GM19328 (cell line): Measurements from ENCODE around the gene EML1.

Experiments
- ATAC-seq: cut with Tn5 transposase; IDR thresholded peaks from one replicate; pipeline ENCODE4 v1.9.1; 2021; ENCODE audit warnings: mild to moderate bottlenecking, moderate library complexity; ENCODE audit not compliant: unreplicated experiment

EML1 gene

DNA sequence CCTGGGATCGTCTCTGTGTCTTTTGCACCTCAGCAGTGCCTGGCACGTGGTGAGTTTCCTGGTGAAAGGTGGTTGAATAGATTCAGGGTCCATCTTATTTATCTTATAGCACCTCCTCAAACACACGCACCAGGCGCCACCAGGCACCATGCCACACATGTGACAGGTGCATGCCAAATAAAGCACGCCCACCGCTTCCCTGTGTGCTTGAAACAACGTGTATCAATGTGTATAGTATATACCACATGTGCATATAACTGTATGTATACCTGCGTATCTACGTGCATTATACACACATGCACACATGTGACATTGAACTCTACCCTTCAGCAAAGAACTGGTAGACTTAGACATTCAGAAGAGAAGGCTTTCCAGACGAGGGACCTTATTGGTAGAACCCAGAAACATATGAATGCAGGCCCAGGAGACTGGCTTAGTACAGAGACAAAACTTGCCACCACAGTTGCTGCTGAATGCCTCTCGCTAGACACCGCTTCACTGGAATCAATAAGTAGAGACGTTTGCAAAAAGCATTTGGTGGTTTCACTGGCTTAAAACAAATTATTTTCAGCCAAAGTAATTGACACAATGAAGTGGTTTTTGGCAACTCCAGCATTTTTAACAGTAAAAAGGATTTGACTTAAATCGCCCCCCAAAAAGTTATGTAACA lies 10.0 kb downstream of the EML1 start:
- no peak for ATAC-seq

DNA sequence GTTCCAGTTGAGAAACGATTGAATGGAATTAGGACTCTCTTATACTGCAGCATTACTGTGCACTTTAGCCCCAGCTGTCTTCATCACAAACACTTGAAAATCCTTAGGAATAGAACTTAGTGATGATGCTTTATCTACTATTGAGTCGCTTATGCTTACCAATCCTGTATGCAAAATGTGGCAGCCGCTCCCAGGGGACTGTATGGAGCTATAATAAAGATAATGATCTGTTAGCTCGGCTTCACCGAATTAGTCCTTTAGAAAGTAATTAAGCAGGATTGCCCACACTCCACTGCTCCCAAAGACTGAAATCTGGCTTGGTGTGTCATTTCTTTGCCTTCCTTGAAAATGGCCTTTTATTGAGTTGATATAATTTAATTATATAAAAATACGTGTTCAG lies 10.6 kb downstream of the EML1 start:
- ATAC-seq = no peak

GRCh38 chr14:99805757-99806439 lies 12.7 kb downstream of the EML1 start:
- ATAC-seq = no peak

- ATAC-seq = no peak
These were observed 13.6 kb downstream of the EML1 start for GRCh38 chr14:99806836-99807235.

DNA sequence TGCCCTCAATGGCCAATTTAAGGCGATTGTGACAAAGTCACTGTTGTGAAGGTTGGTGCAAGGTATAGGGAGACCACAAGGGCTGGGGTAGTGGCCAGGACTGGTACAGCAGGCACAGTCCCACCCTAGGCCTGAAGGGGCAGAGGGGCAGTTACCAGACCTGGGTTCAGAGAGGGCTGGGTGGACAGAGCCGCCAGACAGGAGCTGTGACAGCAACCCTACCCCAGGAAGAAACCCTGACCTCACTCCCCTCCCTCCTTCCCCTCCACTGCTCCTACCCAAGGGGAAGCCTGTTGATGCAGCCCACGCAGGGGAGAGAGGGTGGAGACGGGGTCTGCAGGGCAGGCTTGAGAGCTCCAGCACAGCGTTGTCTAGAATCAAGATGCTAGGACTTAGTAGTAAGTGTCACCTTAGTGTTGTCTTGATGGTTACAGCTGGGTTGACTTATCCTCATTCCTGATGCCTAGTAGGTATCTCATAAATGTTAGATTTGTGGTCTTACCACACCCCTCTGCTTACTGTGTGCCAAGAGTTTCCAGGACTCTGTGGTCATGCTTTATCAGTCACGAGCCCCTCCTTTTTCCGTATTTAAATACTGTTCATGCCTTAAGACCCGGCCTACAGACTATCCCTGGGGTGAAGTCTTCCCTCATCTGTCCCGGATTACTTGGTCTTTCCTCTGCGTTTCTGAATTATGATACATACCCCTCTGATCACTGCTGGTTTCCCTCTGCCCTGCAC lies 14.4 kb downstream of the EML1 start:
- no peak for ATAC-seq

DNA sequence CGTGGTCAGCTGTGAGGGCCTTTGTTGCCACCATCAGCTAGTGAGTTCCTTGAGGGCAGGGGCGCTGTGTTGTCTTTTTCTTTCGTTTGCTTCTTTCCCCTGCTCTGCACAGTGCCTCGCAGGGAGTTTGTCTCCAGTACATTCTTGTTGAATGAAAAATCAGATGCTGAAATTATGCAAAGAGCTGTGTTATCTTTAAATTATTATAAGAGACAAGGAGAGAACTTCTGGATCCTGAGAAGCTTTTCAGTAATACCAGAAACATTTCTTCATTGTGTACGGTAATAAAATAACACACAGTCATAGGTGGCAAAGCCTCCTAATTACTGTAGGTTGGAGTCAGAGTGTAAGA lies 14.9 kb downstream of the EML1 start:
- no peak for ATAC-seq

- ATAC-seq = no peak
These were observed 15.3 kb downstream of the EML1 start for GRCh38 chr14:99808515-99808914.

GRCh38 chr14:99809360-99809759 lies 16.1 kb downstream of the EML1 start:
- ATAC-seq = no peak

- ATAC-seq = no peak
These were observed 16.8 kb downstream of the EML1 start for GRCh38 chr14:99809859-99810558.

DNA sequence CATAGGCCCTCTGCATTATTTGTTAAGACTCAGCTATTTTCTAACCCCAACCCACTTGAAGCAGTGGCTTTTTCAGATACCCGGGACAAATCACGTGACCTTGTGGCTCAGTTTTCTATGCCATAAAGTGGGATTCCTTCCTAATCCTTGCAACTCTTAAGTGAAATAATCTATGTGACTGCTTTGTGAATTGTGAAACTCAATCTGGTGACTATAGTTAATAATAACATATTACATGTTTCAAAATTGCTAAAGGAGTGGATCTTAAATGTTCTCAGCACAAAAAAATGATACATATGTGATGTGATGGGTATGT lies 17.3 kb downstream of the EML1 start:
- no peak for ATAC-seq

GRCh38 chr14:99812096-99812750 lies 19.0 kb downstream of the EML1 start:
- no peak for ATAC-seq

GRCh38 chr14:99812892-99813291 lies 19.7 kb downstream of the EML1 start:
- ATAC-seq = no peak

- ATAC-seq = no peak
These were observed 22.5 kb downstream of the EML1 start for GRCh38 chr14:99815696-99816095.

DNA sequence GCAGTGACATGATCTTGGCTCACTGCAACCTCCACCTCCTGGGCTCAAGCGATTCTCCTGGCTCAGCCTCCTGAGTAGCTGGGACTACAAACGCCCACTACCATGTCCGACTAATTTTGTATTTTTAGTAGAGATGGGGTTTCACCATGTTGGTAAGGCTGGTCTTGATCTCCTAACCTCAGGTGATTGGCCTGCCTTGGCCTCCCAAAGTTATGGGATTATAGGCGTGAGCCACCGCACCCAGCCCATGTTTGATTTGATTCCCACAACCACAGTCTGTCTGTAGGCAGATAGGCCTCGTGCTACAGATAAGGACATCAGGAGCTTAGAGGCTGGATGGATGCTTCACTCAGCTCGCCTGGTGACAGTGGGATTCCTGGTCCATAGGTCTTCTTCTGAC lies 23.0 kb downstream of the EML1 start:
- no peak for ATAC-seq

DNA sequence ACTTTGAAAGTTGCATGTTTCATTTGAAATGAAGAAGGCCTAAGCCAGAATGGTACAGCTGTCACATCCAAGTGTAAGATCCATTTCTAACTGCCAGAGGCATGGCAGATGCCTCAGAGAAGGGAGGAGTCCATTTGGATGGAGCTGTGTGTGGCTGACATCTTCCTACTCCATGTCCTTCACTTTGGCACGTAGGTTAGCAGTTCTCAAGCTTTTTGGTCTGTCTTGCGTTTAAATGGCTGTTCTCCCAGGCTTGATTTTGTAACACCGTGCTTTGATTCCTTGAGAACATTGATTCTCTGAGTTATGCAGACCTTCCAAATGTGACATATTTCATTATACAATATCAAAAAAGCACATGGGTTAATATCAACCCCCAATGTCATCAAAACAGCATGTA lies 23.4 kb downstream of the EML1 start:
- no peak for ATAC-seq

DNA sequence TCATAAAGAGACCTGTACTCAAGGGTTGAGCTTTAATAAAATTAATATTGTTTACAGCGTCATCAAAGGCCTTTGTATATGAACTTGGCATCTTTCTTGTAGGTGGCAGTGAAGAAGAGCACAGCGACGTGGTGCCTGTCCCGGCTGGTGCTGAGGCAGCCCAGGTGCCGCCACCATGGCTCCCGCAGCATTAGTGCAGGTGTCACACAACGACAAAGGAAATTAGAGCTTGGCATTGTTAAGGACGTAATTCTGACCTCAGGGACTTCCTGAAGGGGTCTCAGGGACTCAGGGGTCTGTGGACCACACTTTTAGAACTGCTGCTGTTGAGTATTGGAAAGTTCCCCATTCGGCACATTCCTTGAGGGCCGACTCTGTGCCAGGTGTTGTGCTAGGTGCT lies 24.1 kb downstream of the EML1 start:
- no peak for ATAC-seq

DNA sequence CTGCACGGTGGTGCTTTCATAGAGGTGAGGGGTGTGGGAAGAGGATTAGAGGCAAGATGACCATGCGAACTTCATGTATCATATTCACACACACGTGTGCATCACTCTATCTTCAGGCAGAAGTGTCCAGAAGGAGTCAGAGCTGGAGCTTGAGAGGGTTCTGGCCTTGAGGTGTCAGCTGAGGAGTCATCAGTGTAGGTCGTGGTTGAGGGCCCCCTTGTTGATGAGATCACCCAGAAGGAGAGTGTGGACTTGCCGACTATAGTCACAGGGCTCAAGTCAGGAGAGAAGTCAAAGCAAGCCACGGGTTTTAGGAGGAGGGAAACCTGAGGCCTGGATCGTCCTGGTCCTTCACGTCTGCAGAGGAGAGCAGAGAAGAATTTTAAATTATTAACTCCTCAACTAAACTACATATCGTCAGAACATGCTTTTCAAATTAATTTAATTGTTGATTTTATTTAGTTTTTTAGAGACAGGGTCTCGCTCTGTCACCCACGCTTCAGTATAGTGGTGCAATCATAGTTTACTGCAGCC lies 25.4 kb downstream of the EML1 start:
- ATAC-seq = no peak

DNA sequence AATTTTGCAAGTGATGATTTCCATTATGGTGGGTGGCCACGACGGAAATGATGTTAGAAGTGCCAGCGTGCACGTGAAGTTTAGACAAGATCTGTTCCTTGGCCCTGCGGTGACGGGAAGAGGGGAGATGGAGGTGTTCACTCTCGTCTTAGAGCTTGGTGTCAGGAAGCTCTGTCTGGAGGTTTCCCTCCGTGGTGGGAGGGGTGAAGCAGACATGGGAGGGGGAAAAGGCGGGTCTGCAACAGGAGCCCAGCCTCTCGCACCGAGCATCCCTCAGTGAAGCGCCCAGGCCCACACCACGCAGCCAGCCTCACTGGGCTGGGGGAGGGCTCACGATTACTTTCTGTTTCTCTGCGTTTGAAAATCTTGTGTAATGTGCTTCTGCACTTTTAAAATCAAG lies 26.3 kb downstream of the EML1 start:
- ATAC-seq = no peak

DNA sequence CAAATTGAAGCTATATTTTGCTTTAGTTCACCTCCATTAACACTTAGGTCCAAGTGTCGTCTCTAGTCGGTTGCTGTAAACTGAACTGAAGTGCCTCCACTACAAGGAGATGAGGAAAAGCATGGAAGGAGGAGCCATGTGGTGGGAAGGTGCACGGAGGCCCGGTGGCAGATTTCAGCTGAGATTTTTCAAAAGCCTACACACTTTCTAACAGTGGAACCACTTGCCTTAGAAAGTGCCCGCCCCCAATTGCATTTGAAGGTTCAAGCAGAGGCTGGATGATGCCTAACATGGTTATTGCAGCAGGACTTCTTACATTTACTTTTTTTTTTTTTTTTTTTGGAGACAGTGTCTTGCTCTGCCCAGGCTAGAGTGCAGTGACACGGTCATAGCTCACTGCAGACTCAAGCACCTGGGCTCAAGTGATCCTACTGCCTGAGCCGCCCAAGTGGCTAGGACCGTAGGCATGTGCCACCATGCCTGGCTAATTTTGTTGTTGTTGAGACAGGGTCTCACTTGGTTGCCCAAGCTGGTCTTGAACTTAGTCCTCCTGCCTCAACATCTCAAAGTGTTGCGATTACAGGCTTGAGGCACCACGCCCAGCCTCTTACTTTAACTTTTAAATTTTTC lies 27.6 kb downstream of the EML1 start:
- ATAC-seq = no peak
